PC-3 (cell line): ENCODE results near the gene FXYD1.

Experiments used
- EZH2 ChIP-seq: fragments of 300-600 bp; sonication (generic); IDR thresholded peaks from one replicate; pipeline ENCODE4 v1.6.1; 2017; ENCODE audit warnings: antibody characterized with exemption, mild to moderate bottlenecking, low read length; ENCODE audit not compliant: unreplicated experiment
- TF ChIP-seq, protein P1 (sequence below): fragments of 300-600 bp; sonication (generic); conservative IDR thresholded peaks from 2 replicates; pipeline ENCODE4 v1.5.1; 2017; ENCODE audit warnings: antibody characterized with exemption, low read depth, mild to moderate bottlenecking, low read length

DNA sequence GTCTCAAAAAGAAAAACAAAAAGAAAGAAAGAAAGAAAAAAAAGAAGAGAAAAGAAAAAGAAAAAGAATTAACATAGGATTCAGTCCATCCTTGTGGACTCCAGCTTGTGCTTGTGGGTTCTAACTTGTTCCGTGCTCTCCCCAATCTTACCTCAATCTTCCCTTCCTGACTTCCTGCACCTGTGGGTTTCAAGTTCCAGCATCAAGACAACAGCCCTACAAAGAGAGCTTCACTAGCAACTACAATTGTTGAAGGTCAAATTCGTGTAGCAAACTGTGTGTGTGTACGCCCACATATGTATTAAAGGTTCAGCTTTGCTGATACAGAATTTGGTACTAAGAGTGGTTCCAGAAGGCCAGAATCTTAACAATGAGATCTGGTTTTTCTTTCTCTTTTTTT lies 41.2 kb downstream of the FXYD1 start:
- TF ChIP-seq, protein P1, sequence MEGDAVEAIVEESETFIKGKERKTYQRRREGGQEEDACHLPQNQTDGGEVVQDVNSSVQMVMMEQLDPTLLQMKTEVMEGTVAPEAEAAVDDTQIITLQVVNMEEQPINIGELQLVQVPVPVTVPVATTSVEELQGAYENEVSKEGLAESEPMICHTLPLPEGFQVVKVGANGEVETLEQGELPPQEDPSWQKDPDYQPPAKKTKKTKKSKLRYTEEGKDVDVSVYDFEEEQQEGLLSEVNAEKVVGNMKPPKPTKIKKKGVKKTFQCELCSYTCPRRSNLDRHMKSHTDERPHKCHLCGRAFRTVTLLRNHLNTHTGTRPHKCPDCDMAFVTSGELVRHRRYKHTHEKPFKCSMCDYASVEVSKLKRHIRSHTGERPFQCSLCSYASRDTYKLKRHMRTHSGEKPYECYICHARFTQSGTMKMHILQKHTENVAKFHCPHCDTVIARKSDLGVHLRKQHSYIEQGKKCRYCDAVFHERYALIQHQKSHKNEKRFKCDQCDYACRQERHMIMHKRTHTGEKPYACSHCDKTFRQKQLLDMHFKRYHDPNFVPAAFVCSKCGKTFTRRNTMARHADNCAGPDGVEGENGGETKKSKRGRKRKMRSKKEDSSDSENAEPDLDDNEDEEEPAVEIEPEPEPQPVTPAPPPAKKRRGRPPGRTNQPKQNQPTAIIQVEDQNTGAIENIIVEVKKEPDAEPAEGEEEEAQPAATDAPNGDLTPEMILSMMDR: no peak
- no peak for TF ChIP-seq EZH2
